SJSA1 (cell line): ENCODE measurements around the gene CLIC3. TPM values are rescaled to one million over a fixed set of nuclear protein-coding genes. Genes with fewer than 3 reads are reported as not detected.

Experiments
- DNase-seq, 2 experiments: peaks; one replicate each; pipeline ENCODE4 v3.0.0-alpha.2; 2015 to 2020; ENCODE audit warnings: low spot score in 2 of 2, low read depth in 1 of 2
- H3K27ac ChIP-seq: fragments of 250-450 bp; sonication (Bioruptor Pico); 2 replicates; pipeline ENCODE4 v1.5.1; 2020; ENCODE audit warnings: mild to moderate bottlenecking, moderate library complexity
- H3K27me3 ChIP-seq: fragments of 250-450 bp; sonication (Bioruptor Pico); replicated peaks from 2 replicates; pipeline ENCODE4 v1.5.1; 2020; ENCODE audit warnings: mild to moderate bottlenecking, moderate library complexity
- H3K36me3 ChIP-seq: fragments of 250-450 bp; sonication (Bioruptor Pico); 2 replicates; pipeline ENCODE4 v1.5.1; 2020; ENCODE audit warnings: mild to moderate bottlenecking
- H3K4me1 ChIP-seq: fragments of 250-450 bp; sonication (Bioruptor Pico); replicated peaks from 2 replicates; pipeline ENCODE4 v1.6.1; 2021; ENCODE audit warnings: mild to moderate bottlenecking
- H3K4me3 ChIP-seq: fragments of 250-450 bp; sonication (Bioruptor Pico); 2 replicates; pipeline ENCODE4 v1.5.1; 2020; ENCODE audit warnings: mild to moderate bottlenecking
- H3K9me3 ChIP-seq: fragments of 250-450 bp; sonication (Bioruptor Pico); replicated peaks from 2 replicates; pipeline ENCODE4 v1.5.1; 2020; ENCODE audit warnings: mild to moderate bottlenecking
- total RNA-seq: library from RNA; depleted of rRNA; stranded (reverse); fragments of >200 nt; shearing (Covaris generic); gene quantifications from 2 replicates; pipeline ENCODE4 v1.2.3, GENCODE V29; 2014

The CLIC3 gene
- total RNA-seq, 1 experiment from 2014 or later, result 0.89 TPM

DNA sequence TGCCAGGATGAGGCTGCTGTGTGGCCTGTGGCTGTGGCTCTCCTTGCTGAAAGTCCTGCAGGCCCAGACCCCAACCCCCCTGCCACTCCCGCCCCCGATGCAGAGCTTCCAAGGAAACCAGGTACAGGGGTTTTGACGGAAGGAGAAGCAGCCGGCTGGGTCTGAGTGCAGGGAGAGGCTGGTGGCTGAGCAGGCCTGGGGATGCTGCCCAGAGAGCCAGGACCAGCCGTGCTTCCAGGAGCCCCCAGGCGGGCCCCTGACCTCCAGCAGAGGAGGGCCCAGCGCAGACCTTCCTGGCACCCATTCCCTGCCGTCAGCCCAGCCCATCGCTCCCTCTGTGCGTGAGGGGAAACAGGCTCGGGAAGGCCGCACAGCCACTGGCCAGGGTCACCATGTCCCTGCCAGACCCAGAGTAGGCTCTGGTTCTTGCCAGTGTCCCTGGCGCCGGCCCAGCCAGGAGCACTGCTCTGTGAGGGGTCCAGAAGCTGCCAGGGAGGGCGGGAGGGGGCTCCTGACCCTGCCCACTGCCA lies 44.0 kb downstream of the CLIC3 start:
- Histone ChIP-seq H3K4me1 (peaks cover 20% of the 10 kb centered on the region), H3K4me3 (no peak overlapping the region), H3K9me3 (no peaks in the 10 kb centered on the region; the same call in 1 of the 2 replicates), H3K36me3 (no peaks in the 10 kb centered on the region), H3K27me3 (no peaks in the 10 kb centered on the region), H3K27ac (no peak overlapping the region)
- DNase-seq, result no peak

DNA sequence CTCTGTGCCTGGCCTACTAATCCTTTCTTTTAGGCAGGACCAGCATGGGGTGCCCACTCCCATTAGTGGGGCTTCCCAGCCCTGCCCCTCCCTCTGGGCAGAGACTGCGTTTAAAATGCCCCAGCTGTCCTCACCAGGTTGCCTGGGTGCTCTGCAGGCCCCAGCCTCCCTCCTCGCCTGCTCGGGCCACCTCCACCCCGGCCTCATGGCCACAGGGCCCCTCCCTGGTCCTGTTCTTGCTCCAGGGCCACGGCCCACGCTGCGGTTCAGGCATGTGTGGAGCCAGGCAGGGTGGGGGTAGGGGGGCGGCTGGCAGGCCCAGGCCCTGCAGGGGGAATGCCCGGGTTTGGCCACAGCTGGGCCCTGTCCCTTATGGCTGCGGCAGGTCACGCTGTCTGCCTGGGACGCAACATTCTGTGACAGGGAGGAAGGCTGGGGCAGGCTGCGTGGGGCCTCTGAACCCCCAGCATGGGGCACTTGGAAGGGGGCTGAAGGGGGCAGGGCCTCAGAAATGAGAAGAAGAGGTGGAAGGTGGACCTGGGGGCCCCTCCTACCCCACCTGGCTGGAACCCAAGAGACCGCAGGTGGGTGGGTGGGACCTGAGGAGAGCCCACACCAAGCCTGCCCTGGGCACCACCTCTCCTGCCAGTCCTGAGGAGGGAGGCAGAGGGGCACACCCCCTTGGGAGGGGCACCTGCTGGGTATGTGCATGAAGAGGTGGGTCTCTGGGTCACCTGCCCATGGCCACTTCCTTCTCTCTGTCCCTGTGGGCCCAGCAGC lies 44.6 kb downstream of the CLIC3 start, which contains the start of gene LCN12:
TSS of gene LCN12 (plus strand) at position 733 of the 780 bp plus-strand sequence. CDS start 55 bp downstream, outside the sequence.
- Histone ChIP-seq H3K27me3 (no peaks in the 10 kb centered on the region), H3K4me3 (no peak within 1 kb of the TSS), H3K36me3 (no peaks in the 10 kb centered on the region), H3K27ac (no peak within 1 kb of the TSS), H3K9me3 (no peaks in the 10 kb centered on the region; the same call in 1 of the 2 replicates), H3K4me1 (peaks cover 20% of the 10 kb centered on the region)
- no peak for DNase-seq

DNA sequence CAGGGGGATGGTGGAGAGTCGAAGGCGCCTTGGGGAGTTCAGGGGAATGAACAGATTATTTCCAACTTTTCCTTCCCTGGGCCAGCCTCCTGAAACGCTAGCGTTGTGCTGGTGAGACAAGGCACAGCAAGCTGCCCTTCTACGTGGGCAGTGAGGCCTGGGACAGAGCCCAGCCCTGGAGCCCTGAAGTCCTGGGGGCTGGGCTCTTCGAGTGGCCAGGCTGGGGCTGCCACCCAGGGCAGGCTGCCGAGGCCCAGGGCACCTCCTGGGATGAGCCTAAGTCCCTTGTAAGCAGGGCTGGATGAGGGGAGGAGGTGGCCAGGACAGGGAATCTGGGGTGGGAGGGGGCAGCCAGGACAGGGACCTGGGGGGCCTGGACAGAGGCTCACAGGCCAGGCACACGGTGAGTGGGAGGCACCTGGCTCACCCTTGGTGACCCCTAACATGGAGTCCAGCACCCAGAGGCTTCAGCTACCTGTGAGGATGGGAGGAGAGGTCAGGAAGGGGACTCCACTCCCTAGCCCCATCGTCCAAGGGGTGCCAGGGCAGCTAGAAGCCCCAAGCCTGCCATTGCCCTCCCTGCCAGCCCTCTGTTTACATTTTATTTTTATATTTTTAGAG lies 45.6 kb downstream of the CLIC3 start:
- no peak for DNase-seq
- peaks cover 20% of the 10 kb centered on the region for H3K4me1 ChIP-seq
- H3K27ac ChIP-seq, result no peak overlapping the region
- no peak overlapping the region for H3K4me3 ChIP-seq
- H3K36me3 ChIP-seq, result no peaks in the 10 kb centered on the region
- H3K9me3 ChIP-seq, result no peaks in the 10 kb centered on the region; the same call in 1 of the 2 replicates
- H3K27me3 ChIP-seq, result no peaks in the 10 kb centered on the region

DNA sequence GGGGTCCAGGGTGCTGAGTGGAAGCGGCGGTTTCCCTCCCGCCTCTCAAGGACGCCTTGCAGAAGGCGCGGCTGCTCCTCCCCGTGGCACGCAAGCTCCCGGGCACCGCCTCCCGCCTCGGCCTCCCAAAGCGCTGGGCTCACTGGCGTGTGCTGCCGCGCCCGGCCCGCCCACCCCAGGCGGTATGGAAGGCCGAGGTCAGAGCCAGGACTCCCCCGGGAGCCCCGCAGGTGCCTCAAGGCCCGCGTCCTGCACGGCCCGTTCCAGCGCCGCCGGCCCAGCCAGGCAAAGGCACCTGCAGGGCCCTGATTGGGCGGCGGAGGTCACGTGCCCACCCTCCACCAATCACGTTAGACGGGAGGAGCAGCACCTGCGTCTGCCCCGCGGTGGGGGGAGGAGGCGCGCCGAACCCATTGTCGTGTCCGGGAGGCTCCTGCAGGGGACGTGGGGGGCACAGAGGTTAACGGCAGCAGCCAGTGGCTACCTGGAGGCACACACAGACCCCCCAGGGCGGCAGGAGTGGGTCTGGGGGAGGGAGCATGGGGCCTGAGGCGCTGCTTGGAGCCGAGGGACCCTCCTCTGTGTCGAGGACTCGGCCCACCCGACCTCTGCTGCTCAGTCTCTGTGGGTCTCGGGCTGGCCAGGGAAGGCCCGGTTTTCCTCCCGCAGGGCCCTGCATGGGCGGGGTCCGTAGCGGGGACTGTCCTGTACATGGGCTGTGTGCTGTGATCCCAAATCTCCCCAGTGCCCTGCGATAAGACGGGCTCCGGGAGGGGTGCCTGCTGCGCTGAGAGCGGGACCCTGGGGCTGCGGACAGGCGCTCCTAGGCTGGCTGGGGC lies 46.3 kb downstream of the CLIC3 start:
- Histone ChIP-seq H3K27me3 (no peaks in the 10 kb centered on the region), H3K27ac (no peak overlapping the region), H3K4me3 (peak overlapping the region; percentile 33), H3K36me3 (no peaks in the 10 kb centered on the region), H3K4me1 (peaks cover 20% of the 10 kb centered on the region), H3K9me3 (no peaks in the 10 kb centered on the region; the same call in 1 of the 2 replicates)
- DNase-seq, result peak; percentile 65 to 80

DNA sequence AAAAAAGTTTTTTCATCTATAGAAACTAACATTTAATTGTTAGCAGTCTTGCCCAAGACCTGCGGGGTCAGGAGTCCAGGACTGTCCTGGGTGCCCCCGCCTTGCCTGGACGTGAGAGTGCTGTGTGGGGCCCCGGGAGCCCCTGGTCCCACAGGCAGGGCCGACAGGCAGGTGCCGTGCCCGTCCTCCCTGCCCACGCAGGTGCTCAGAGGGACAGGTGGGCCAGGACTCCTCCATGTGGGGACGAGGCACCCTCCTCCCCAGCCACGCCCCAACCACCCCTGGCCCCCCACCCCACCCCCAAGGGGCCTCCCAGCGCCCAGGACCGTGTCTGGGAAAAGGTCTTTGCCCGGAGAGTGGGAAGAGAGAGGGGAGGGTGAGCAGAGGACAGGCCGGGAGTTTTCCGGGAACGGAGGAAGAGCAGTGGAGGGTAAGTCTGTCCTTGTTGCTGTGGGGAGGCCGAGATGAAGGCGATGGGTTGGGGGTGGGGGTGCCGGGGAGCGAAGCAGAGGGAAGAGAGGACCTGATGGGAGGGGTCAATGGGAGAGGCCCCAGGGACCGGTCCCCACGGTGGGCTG lies 47.0 kb downstream of the CLIC3 start:
- Histone ChIP-seq H3K4me3 (peak overlapping the region; percentile 33), H3K27ac (no peak overlapping the region), H3K27me3 (no peaks in the 10 kb centered on the region), H3K36me3 (peaks cover 1% of the 10 kb centered on the region), H3K9me3 (no peaks in the 10 kb centered on the region; the same call in none of the 2 replicates), H3K4me1 (peaks cover 25% of the 10 kb centered on the region)
- DNase-seq, result no peak

DNA sequence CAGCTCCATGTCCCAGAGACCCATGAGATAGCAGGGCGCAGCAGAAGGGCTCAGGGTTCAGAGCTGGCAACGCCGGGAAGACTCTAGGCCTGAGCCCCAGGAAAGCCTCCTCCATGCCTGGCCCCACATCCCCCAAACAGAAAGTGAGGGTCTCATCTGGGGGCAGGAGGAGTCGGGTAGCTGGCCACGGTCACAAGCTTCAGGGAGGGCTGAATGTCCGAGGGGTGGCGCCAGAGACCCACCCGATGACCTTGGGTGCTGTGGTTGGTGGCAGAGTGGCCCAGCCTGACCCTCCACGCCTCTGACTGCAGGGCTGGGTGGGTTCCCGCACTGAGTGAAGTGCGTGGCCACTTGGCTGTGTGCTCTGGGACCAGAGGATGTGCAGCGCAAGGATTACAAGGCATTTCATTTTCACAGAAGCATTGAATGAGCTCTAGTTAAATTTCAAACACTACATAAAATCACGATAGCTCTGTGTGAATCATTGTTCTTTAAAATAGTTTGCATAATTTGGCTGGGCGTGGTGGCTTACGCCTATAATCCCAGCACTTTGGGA lies 48.3 kb downstream of the CLIC3 start:
- peaks cover 14% of the 10 kb centered on the region for H3K36me3 ChIP-seq
- no peak overlapping the region for H3K27ac ChIP-seq
- H3K9me3 ChIP-seq, result no peaks in the 10 kb centered on the region; the same call in none of the 2 replicates
- DNase-seq, result peak in 1 of 2 experiments; percentile 14
- no peaks in the 10 kb centered on the region for H3K27me3 ChIP-seq
- no peak overlapping the region for H3K4me3 ChIP-seq
- peaks cover 38% of the 10 kb centered on the region for H3K4me1 ChIP-seq

DNA sequence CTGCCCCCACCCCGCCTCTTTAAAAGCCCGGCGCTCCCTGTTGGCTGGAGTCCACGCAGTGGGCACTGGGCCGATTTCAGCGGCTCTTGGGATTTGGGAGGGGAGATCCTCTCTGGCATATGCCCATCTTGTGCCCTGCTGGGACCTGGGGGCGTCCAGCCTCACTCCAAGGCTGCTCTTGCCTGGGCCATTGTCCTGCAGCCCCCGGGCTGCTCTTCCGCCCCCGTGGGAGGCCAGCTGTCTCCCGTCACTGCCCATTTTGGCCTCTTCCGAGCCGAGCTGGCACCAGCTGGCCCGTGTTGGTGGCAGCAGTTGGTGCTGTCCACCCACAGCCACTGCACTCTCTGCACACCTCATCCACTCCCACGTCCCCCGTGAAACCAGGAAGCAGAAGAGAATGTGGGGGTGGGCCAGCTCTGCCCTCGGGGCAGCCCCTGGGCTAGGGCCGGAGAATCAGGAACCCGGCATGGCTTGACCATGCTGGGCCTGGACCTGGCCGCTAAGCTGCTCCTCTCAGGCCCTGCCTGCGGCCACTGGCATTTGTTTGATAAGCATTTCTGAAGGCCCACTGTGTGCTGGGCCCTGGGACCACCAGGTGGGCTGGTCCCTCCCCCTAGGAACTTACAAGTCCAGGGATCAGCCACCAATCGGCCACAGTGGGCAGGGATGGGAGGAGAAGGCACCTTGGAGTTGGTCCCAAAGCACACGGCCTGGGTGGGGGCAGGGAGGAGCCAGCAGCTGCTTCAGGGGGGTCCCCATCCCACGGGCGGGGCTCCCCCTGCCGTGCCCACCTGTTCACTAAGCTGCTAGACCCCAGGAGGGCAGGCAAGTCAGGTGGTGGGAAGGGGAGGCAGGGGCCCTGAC lies 49.1 kb downstream of the CLIC3 start:
- Histone ChIP-seq H3K36me3 (peaks cover 22% of the 10 kb centered on the region), H3K4me3 (no peak overlapping the region), H3K27me3 (no peaks in the 10 kb centered on the region), H3K9me3 (no peaks in the 10 kb centered on the region; the same call in none of the 2 replicates), H3K4me1 (peaks cover 42% of the 10 kb centered on the region), H3K27ac (no peak overlapping the region)
- DNase-seq, result no peak

DNA sequence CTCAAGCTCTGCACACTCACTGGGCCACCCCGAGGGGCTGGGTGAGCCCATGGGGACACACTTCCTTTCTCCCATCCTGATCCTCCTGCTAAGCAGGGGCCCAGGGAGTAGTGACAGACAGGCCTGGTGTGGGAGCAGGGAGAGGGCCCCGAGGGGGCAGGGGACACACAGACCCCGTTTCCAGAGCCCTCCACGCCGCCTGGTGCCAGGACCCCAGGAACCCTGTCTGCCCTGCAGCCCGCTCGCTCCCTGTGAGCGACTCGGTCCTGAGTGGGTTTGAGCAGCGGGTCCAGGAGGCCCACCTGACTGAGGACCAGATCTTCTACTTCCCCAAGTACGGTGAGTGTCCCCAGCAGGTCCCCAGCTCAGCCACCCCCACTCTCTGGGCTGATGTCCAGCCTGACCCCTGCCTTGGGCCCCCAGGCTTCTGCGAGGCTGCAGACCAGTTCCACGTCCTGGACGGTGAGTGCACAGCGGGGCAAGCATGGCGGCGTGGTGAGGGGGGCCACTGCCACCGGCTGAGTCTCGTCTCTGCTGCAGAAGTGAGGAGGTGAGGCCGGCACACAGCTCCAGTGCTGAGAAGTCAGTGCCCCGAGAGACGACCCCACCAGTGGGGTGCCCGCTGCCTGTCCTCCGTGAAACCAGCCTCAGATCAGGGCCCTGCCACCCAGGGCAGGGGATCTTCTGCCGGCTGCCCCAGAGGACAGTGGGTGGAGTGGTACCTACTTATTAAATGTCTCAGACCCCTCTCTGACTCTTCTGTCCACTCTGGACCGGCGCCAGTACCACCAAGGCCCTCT lies 49.9 kb downstream of the CLIC3 start:
- Histone ChIP-seq H3K27me3 (no peaks in the 10 kb centered on the region), H3K27ac (no peak overlapping the region), H3K4me1 (peaks cover 42% of the 10 kb centered on the region), H3K4me3 (no peak overlapping the region), H3K9me3 (no peaks in the 10 kb centered on the region; the same call in none of the 2 replicates), H3K36me3 (peaks cover 30% of the 10 kb centered on the region)
- DNase-seq, result no peak

DNA sequence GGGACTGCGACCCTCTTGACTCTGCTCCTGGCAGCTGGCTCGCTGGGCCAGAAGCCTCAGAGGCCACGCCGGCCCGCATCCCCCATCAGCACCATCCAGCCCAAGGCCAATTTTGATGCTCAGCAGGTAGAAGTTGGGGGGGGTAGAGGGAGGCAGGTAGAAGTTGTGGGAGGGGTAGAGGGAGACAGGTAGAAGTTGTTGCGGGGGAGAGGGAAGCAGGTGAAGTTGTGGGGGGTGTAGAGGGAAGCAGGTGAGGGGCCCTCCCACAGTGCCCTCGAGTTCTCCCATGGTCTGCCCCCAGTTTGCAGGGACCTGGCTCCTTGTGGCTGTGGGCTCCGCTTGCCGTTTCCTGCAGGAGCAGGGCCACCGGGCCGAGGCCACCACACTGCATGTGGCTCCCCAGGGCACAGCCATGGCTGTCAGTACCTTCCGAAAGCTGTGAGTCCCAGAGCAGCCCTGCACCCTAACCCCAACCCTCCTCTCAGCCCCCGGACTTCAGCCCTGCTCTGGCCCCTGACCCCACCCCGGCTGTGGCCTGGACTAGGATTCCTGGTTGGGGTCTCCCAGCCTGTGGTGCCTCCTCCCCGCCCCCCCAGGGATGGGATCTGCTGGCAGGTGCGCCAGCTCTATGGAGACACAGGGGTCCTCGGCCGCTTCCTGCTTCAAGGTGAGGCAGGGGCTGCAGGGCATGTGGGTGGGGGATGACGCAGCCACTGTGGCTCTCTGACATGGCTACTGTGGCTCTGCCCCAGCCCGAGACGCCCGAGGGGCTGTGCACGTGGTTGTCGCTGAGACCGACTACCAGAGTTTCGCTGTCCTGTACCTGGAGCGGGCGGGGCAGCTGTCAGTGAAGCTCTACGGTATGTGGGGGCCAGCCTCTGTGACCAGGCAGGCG lies 50.8 kb downstream of the CLIC3 start:
- H3K4me3 ChIP-seq, result no peak overlapping the region; the same call in 1 of the 2 replicates
- H3K36me3 ChIP-seq, result peaks cover 39% of the 10 kb centered on the region
- no peaks in the 10 kb centered on the region for H3K27me3 ChIP-seq
- H3K9me3 ChIP-seq, result no peaks in the 10 kb centered on the region; the same call in none of the 2 replicates
- DNase-seq, result no peak
- H3K27ac ChIP-seq, result no peak overlapping the region
- peaks cover 41% of the 10 kb centered on the region for H3K4me1 ChIP-seq
